Astrocyte of the cerebellum (primary cell): ENCODE measurements around the gene SLC6A16.

ENCODE experiments used
- DNase-seq: peaks from one replicate; pipeline ENCODE4 v3.0.0-alpha.2; 2011; ENCODE audit warnings: low read depth
- H3K4me3 ChIP-seq: 2 replicates; pipeline ENCODE4 v1.5.1; 2011; ENCODE audit warnings: mild to moderate bottlenecking, low read depth, low read length, moderate library complexity
- in situ Hi-C: cut with HindIII; loops from 2 replicates; pipeline ENCODE4 v1.10.0; 2017; ENCODE audit warnings: low sequenced_read_pairs
- TF ChIP-seq, protein P1 (sequence below): IDR thresholded peaks from 2 replicates; pipeline ENCODE4 v1.5.1; 2012; ENCODE audit warnings: low read length, low read depth, moderate library complexity, mild to moderate bottlenecking; ENCODE audit errors: missing control alignments

SLC6A16 gene

DNA sequence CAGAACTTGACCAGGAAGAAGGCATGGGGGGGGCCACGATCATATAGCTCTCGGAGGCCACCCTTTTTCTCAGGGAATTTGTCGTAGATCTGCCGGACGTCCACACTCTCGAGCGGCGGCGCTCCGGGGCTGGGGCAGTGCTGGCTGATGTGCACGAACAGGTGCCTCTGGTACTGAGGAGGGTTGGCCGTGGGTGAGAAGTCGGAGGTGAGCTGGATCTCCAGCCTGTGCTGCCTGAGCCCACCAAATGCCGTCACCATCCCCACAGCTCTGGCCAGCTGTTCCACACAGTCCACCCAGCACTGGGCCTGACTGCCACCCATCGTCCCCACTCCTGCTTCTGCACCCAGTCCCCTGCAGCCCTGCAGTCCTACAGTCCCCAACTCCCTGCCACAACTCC lies 22.2 kb upstream of the SLC6A16 start:
- TF ChIP-seq, protein P1, sequence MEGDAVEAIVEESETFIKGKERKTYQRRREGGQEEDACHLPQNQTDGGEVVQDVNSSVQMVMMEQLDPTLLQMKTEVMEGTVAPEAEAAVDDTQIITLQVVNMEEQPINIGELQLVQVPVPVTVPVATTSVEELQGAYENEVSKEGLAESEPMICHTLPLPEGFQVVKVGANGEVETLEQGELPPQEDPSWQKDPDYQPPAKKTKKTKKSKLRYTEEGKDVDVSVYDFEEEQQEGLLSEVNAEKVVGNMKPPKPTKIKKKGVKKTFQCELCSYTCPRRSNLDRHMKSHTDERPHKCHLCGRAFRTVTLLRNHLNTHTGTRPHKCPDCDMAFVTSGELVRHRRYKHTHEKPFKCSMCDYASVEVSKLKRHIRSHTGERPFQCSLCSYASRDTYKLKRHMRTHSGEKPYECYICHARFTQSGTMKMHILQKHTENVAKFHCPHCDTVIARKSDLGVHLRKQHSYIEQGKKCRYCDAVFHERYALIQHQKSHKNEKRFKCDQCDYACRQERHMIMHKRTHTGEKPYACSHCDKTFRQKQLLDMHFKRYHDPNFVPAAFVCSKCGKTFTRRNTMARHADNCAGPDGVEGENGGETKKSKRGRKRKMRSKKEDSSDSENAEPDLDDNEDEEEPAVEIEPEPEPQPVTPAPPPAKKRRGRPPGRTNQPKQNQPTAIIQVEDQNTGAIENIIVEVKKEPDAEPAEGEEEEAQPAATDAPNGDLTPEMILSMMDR: no peak
- no peak overlapping the region for H3K4me3 ChIP-seq
- no peak for DNase-seq
- in situ Hi-C loops: no loop called here

DNA sequence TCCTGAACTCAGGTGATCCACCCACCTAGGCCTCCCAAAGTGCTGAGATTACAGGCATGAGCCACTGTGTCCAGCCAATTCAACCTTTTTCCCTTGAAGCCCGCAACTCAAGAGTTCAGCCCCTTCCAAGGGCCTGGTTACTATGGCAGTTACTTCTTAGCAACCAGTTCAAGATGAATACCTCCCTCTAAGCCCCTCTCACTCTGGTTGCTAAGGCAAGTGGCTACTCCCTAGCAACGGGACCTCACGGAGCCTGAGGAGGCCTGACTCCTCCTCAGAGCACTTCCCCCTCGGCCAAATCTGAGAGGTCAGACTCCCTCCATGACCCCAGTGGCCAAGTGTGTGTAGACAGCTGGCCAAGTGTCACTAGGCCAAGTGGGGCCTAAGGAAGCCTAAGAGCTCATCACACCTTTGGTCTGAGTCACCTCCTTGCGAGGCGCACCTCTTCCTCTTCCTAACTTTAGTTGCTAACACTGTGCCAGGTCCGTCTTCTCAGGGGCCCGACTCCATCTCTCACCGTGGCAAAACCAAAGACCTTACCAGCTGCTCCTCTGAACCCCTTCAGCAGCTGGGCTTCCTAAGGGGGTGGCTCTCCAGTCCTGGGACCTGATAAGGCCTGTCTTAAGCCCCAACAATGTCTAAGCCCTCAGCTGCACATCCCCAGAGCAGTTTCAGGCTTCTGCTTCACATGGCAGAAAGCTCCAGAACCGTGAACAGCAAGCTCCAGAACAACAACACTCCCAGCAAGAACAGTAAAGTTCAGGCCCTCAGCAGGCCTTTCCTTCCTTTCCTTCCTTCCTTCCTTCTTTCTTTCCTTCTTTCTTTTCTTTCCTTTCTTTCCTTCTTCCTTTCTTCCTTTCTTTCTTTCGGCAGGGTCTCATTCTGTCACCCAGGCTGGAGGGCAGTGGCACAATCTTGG lies 19.8 kb upstream of the SLC6A16 start:
- in situ Hi-C loops: no loop called here
- TF ChIP-seq, protein P1: no peak
- no peak overlapping the region for H3K4me3 ChIP-seq
- no peak for DNase-seq

DNA sequence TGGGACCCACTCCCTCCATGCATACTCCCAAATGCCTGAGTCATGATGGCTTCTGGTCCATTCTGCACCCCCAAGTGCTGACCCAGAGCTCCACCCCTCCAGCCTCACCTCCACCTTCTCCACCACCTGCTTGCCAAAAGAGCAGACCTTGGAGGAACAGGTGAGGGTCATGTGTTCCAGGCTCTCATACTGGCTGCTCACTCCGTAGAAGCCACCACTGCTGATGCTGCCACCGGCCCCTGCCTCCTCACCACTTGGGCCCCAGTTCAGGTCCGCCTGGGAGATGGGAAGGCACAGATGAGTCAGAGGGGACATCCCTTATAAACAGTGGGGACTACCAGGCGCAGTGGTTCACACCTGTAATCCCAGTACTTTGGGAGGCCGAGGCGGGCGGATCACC lies 18.1 kb upstream of the SLC6A16 start:
- TF ChIP-seq, protein P1: no peak
- H3K4me3 ChIP-seq: no peak overlapping the region
- DNase-seq: no peak
- in situ Hi-C loops: no loop called here

DNA sequence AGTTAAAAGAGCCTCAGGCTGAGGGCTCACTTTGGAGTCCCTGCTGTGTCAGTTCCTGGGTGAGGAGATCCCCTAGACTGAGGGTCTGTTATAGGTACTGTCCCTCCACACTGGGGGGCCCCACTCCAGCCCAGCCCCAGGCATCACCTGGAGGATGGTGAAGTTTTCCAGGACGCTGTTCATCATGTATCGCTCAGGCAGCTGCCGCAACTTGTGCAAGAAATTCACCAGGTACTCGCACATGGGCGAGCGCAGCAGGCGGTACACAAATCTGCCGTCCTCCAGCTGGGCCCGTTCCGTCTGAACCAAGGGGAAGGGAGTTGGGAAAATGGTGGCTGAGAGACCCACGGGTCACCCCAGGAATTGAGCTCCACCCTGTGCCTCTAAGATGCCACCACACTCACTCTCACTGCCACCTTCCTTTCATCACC lies 17.3 kb upstream of the SLC6A16 start:
- TF ChIP-seq, protein P1: no peak
- H3K4me3 ChIP-seq: no peak overlapping the region
- in situ Hi-C loops: no loop called here
- no peak for DNase-seq

DNA sequence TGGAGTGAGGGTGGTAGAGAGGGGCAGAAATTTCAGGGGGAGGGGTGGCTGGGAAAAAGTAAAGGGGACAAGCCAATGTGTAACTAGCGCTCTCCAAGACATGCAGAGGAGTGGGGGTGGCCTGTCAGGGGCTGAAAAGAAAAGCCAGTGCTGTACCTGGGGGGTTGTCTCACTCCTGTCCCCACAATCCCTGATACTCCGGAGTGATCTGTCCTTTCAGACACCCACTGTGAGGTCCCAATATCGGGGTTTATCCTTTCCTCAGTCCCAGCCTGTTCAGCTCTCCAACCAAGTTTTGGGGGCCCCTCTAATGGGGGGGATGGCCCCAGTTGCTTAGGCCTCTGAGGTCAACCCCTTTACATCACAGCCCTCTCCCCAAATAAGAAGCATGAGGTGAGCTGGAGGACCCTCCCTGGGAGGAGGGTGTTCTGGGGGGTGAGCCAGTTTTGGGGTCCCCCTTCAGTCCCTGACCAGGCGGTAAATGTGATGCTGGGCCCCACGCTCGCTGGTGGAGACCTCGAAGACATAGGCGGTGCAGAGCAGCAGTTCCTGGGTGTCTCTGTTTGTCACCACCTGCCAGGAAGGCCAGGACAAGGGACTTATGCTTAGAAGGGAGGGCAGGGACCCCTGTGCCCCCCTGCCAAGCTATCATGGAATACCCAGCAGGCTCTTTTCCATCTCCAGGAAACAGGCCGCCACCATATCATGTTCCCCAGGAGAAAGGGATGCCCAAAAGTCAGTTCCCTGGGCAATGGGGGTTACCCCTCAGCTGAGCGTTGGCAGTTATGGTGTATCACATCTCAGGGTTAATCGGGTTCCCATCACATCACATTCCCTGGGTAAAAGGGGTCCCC lies 16.1 kb upstream of the SLC6A16 start:
- TF ChIP-seq, protein P1: no peak
- in situ Hi-C loops: no loop called here
- DNase-seq: no peak
- no peak overlapping the region for H3K4me3 ChIP-seq

DNA sequence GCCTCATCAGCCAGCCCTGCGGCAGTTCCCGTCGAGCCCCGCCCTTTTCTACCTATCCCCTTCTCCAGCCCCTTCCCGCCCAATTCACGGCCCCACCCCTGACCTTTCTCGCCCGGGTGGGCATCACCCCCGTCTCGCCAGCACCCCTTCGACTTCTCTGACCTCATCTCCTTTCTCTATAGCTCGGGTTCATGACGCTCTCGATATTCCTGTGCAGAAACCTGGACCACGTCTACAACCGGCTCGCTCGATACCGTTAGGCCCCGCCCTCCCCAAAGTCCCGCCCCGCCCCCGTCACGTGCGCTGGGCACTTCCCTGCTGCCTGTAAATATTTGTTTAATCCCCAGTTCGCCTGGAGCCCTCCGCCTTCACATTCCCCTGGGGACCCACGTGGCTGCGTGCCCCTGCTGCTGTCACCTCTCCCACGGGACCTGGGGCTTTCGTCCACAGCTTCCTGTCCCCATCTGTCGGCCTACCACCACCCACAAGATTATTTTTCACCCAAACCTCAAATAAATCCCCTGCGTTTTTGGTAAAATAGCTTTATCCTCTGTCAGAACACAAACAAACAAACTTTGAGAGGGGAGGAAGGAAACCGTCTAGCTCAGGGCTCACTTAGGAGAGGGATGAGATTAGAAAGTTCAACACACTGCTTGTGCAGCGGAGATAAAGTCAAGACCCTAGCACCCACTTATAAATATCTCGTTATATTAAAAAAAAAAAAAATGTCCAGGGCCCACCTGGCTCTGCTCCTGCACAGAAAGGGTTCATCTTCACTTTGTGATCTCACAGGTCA lies 15.3 kb upstream of the SLC6A16 start:
- DNase-seq: no peak
- no peak overlapping the region for H3K4me3 ChIP-seq
- in situ Hi-C loops: no loop called here
- TF ChIP-seq, protein P1: no peak
